ENCODE data around the gene SUCLA2. TPM values are rescaled to one million over a fixed set of nuclear protein-coding genes. Genes with fewer than 3 reads are reported as not detected.
"Not testable (repeated sequence)": the region's sequence is repeated elsewhere in the genome, so short reads cannot be mapped to it uniquely, and the experiment has no call there.

SUCLA2 gene
- total RNA-seq, 1 donor from 2014 or later, result 40.4 TPM

DNA sequence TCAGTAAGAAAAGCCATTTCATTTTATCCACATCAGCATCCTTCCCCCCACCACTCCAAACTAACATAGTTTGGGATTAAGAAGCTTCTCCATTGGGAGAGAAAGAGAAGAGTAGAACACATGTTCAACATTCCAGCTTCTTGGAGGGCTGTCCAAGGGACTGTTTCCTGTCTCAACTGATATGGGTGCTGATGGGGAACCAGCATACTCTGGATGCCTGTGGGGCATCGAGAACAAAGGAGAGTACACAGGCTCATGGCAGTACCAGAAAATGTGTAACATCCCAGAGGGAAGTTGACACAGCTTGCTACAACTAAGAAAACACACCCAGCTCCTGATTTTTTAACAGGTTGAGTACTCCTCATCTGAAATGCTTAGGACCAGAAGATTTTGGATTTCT is 24.7 kb downstream of the SUCLA2 start:
- Mint-ChIP-seq H3K27ac (no peak overlapping the region), H3K4me3 (no peak overlapping the region), H3K36me3 (ENCODE audit: low read depth) (peaks cover 59% of the 10 kb centered on the region), H3K27me3 (ENCODE audit: insufficient read depth) (no peaks in the 10 kb centered on the region), H3K4me1 (ENCODE audit: low read depth) (no peaks in the 10 kb centered on the region), H3K9me3 (peaks cover 17% of the 10 kb centered on the region)
- intact Hi-C loops (cut with micrococcal nuclease), result no loop called here
- no peak for DNase-seq (ENCODE audit: low spot score)

DNA sequence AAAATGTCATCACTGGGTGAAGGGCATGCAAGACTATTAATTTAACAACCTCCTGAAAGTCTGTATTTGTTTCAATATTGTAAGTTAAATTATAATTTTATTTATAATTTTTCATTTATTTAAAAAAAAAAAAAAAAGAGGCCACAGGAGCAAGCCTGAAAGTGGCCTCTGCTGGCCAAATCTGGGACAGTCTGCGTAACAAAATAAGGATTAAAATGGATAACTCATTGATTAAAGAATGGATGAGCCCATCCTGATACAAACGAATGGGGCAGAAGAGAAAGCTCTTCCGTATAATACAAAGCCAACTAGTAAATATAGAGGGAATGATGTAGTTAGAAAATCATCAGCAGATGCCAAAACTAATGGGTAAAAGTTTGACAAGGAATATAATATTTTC is 36.2 kb downstream of the SUCLA2 start:
- no peak overlapping the region for H3K4me3 Mint-ChIP-seq
- no peak for DNase-seq (ENCODE audit: low spot score)
- no peaks in the 10 kb centered on the region for H3K27me3 Mint-ChIP-seq (ENCODE audit: insufficient read depth)
- H3K9me3 Mint-ChIP-seq, result peaks cover 25% of the 10 kb centered on the region
- H3K27ac Mint-ChIP-seq, result no peak overlapping the region
- intact Hi-C loops (cut with micrococcal nuclease), result no loop called here
- no peaks in the 10 kb centered on the region for H3K4me1 Mint-ChIP-seq (ENCODE audit: low read depth)
- H3K36me3 Mint-ChIP-seq (ENCODE audit: low read depth), result peaks cover 50% of the 10 kb centered on the region

DNA sequence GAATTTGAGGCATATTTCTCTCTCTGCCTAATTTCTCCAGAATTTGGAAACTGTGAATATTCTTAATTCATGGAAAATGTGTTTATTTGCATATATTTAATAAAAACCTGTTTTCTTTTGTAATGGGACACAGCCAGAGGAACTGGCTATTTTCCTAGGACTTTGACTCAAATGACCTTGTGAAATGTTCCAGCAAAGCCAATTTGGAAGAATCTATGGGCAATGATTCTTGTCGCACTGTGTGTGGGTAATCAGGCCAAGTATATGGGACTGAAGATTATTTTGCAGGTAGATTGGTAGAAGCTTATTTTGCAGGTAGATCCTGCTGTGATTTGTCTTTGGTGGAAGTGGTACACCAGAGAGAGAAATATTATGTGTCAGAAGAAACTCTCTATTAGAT is 38.8 kb downstream of the SUCLA2 start:
- Mint-ChIP-seq H3K27me3 (ENCODE audit: insufficient read depth) (no peaks in the 10 kb centered on the region), H3K9me3 (peaks cover 52% of the 10 kb centered on the region), H3K27ac (no peak overlapping the region), H3K36me3 (ENCODE audit: low read depth) (peaks cover 70% of the 10 kb centered on the region), H3K4me1 (ENCODE audit: low read depth) (no peaks in the 10 kb centered on the region), H3K4me3 (no peak overlapping the region)
- no peak for DNase-seq (ENCODE audit: low spot score)
- intact Hi-C loops (cut with micrococcal nuclease), result no loop called here

DNA sequence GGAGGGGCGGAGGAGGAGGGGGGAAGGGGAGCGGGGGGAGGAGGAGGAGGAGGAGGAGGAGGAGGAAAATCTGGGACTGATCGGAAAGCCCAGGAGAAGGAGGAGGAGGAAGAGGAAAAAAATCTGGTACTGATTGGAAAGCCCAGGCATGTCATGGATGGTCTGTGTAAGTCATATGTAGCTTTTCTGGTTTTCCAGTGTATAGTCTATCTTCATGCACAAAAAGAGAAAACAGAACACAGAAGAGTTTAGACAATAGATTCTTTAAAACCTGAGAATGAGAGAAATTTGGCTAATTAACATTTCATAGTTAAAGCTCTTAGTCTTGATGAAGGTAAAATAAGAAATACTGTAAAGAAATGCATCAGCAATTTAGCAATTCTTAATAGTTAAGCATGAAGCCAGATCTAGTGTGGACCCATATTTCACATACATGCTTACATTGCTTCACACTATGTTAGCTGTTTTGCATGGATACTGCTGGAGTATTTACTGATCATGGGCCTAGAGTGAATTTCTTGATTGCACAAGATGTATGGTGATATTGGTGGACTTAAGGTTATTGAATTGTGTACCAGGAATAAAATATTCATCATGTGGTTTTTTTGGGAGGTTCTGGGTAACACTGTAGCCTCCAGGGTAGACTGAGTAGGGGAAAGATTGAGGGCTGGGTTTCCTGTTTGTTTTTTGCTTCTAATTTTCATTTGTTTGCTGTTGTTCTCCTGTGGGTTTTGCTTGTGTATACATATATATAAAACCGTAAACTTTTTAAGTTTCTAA is 41.4 kb downstream of the SUCLA2 start:
- H3K4me1 Mint-ChIP-seq (ENCODE audit: low read depth), result no peaks in the 10 kb centered on the region

DNA sequence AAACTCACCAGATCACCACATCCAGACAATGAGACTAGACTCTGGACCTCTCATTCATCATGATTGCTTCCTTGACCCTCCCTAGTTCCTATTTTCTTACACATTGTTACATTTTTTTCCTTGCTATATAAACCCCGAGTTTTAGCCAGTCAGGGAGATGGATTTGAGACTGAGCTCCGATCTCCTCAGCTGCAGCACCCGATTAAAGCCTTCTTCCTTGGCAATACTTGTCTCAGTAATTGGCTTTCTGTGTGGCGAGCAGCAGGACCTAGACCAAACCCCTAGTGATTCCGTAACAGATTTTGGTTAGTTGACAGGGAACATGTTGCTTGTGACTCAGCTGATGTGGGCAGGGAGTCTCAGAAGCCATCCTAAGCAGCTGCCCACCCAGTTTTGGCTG is 44.0 kb downstream of the SUCLA2 start:
- H3K9me3 Mint-ChIP-seq, result peaks cover 63% of the 10 kb centered on the region
- no peak overlapping the region for H3K27ac Mint-ChIP-seq
- peaks cover 80% of the 10 kb centered on the region for H3K36me3 Mint-ChIP-seq (ENCODE audit: low read depth)
- no peak overlapping the region for H3K4me3 Mint-ChIP-seq
- no peak for DNase-seq (ENCODE audit: low spot score)
- intact Hi-C loops (cut with micrococcal nuclease), result no loop called here
- H3K27me3 Mint-ChIP-seq (ENCODE audit: insufficient read depth), result no peaks in the 10 kb centered on the region
- no peaks in the 10 kb centered on the region for H3K4me1 Mint-ChIP-seq (ENCODE audit: low read depth)

More for the DNA sequence above, 41.4 kb downstream of the SUCLA2 start:
- no peak overlapping the region for H3K27ac Mint-ChIP-seq
- no peak for DNase-seq (ENCODE audit: low spot score)
- no peaks in the 10 kb centered on the region for H3K27me3 Mint-ChIP-seq (ENCODE audit: insufficient read depth)
- H3K36me3 Mint-ChIP-seq (ENCODE audit: low read depth), result peaks cover 80% of the 10 kb centered on the region
- H3K9me3 Mint-ChIP-seq, result peaks cover 73% of the 10 kb centered on the region
- intact Hi-C loops (cut with micrococcal nuclease), result no loop called here
- no peak overlapping the region for H3K4me3 Mint-ChIP-seq

DNA sequence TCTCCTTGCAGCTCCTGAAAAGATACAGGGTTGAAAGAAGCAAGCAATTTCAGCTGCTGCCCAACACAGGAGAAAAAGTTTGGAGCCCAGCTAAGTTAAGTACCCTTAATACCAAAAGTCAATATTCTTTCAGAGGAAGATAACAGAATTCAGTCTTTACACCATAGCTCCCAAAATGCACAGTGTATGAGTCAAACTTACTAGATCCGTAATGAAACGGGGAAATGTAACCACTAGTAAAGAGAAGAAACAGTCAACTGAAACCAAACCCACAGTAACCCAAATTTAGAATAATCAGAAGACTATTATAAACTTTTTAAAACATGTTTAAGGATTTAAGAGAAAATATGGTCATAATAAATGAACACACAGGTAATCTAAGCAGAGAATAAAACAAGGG is 45.2 kb downstream of the SUCLA2 start:
- DNase-seq (ENCODE audit: low spot score), result no peak
- H3K27ac Mint-ChIP-seq, result no peak overlapping the region
- H3K4me1 Mint-ChIP-seq (ENCODE audit: low read depth), result no peaks in the 10 kb centered on the region
- H3K9me3 Mint-ChIP-seq, result peaks cover 57% of the 10 kb centered on the region
- no peaks in the 10 kb centered on the region for H3K27me3 Mint-ChIP-seq (ENCODE audit: insufficient read depth)
- H3K4me3 Mint-ChIP-seq, result no peak overlapping the region
- peaks cover 76% of the 10 kb centered on the region for H3K36me3 Mint-ChIP-seq (ENCODE audit: low read depth)
- intact Hi-C loops (cut with micrococcal nuclease), result no loop called here

DNA sequence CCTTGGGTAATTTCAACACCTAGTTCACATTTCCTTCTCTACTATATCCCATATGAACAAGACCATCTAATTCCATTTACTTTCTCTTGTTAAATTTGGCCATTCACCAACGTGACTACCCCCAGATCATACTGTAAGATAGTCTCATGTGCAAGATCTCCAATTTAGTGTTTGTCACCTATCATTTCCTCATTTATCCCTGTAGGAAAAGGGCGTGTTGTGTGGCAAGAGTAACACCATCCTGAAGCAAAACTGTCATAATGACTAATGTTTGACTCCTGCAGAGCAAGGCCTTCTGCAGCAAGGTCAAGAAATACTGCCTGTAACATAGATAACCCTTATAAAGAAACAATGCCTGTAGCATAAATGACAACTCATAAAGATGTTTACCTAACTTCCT is 51.3 kb downstream of the SUCLA2 start:
- H3K4me1 Mint-ChIP-seq (ENCODE audit: low read depth), result no peaks in the 10 kb centered on the region
- DNase-seq (ENCODE audit: low spot score), result no peak
- intact Hi-C loops (cut with micrococcal nuclease), result no loop called here
- no peak overlapping the region for H3K4me3 Mint-ChIP-seq
- peaks cover 43% of the 10 kb centered on the region for H3K36me3 Mint-ChIP-seq (ENCODE audit: low read depth)
- no peaks in the 10 kb centered on the region for H3K9me3 Mint-ChIP-seq
- H3K27me3 Mint-ChIP-seq (ENCODE audit: insufficient read depth), result no peaks in the 10 kb centered on the region
- no peak overlapping the region for H3K27ac Mint-ChIP-seq

DNA sequence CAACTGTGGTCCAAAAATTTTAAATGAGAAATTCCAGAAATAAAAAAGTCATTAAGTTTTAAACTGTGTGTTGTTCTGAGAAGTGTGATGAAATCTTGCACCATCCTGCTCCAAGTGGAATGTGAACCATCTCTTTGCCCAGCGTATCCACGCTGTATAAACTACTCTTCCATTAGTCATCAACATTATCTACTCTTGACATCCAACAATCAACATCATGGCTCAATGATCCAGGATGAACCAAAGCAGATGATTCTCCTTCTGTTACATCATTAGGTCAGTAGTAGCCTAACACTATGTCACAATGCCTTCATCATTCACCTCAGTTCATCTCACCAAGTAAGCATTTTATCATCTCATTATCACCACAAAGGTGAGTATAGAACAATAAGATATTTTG is 55.3 kb downstream of the SUCLA2 start:
- no peak overlapping the region for H3K27ac Mint-ChIP-seq
- intact Hi-C loops (cut with micrococcal nuclease), result no loop called here

DNA sequence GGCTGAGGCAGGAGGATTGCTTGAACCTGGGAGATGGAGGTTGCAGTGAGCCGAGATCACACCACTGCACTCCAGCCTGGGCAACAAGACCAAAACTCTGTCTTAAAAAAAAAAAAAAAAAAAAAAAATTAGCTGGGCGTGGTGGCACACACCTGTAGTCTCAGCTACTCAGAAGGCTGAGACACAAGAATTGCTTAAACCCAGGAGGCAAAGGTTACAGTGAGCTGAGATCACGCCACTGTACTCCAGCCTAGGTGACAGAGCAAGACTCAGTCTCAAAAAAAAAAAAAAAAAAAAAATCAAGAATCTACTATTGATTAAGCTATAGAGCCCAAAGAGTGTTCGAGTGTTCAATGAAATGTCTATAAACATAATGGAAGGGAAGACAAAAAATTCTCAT is 55.9 kb downstream of the SUCLA2 start:
- H3K9me3 Mint-ChIP-seq; H3K27ac Mint-ChIP-seq; H3K4me1 Mint-ChIP-seq (ENCODE audit: low read depth); DNase-seq (ENCODE audit: low spot score); H3K27me3 Mint-ChIP-seq (ENCODE audit: insufficient read depth); H3K4me3 Mint-ChIP-seq; intact Hi-C loops (cut with micrococcal nuclease): not testable (repeated sequence)
- H3K36me3 Mint-ChIP-seq (ENCODE audit: low read depth), result peaks cover 46% of the 10 kb centered on the region

More for the DNA sequence above, 55.3 kb downstream of the SUCLA2 start:
- Mint-ChIP-seq H3K36me3 (ENCODE audit: low read depth) (peaks cover 44% of the 10 kb centered on the region), H3K4me3 (no peak overlapping the region), H3K9me3 (no peaks in the 10 kb centered on the region), H3K27me3 (ENCODE audit: insufficient read depth) (no peaks in the 10 kb centered on the region), H3K4me1 (ENCODE audit: low read depth) (no peaks in the 10 kb centered on the region)
- DNase-seq (ENCODE audit: low spot score), result no peak

DNA sequence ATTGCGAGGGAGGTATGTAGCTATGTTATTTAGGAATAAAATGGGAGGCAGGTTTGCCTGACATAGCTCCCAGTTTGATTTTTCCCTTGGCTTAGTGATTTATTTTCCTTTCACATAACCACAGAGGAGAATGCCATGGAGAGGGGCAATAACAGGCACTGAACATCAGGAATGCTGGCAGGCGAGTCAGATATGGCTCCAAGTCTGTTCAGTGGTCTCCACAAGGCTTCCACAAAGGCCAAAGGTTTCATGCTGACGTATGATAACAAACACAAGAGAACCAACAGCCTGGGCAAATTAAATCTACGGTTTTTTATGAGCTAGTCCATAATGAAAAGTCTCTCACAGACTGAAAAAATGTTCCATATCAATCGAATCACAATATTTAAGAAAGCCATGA is 66.7 kb downstream of the SUCLA2 start:
- H3K27ac Mint-ChIP-seq, result no peak overlapping the region
- no peak overlapping the region for H3K4me3 Mint-ChIP-seq
- H3K4me1 Mint-ChIP-seq (ENCODE audit: low read depth), result no peaks in the 10 kb centered on the region
- H3K9me3 Mint-ChIP-seq, result no peaks in the 10 kb centered on the region
- H3K27me3 Mint-ChIP-seq (ENCODE audit: insufficient read depth), result peaks cover under 1% of the 10 kb centered on the region
- DNase-seq (ENCODE audit: low spot score), result no peak
- peaks cover 4% of the 10 kb centered on the region for H3K36me3 Mint-ChIP-seq (ENCODE audit: low read depth)
- intact Hi-C loops (cut with micrococcal nuclease), result no loop called here

DNA sequence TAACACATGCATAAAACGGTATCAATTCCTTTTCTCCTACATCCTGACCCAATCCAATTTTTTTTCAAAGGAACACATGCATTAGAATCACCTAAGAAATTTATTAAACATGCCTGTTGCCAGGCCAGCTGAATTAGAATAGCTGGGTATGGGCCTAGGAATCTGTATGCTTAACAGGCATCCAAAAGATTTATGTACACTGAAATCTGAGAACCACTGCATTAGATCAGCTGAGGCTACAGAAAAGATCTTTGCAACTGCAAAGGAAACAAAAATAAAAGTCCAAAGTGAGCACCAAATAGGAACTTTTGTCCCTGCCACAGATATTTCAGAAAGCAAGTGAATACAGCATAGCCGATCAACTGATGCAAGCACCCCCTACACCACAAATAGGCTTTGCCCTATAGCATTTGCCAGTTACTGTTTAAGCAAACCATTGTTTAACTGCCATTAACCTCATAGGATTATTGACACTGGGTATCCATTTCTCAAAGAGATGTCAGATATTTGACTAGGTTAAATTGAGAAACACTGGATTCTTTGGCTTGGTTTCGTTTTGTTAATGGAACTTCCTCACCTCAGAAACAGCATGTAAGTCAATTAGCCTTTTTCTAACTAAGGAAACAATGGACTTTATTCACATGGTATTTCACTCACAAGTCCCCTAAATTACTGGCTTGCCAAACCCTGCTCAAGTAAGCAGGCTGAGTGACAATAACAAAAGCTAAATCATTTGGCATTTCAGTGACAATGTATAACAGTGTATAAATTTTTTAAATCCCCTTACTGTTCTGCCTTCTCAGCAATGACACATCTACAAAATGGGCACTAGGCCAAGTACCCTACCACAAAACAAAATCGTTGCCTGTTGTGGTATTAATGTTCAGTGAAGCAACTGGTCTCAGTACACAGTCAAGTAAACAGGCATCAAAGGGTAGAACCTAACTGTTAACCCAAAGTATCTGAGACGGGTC is 67.8 kb downstream of the SUCLA2 start:
- Mint-ChIP-seq H3K27ac (no peak overlapping the region), H3K36me3 (ENCODE audit: low read depth) (peaks cover 4% of the 10 kb centered on the region), H3K4me3 (no peak overlapping the region), H3K4me1 (ENCODE audit: low read depth) (no peaks in the 10 kb centered on the region), H3K27me3 (ENCODE audit: insufficient read depth) (peaks cover 3% of the 10 kb centered on the region), H3K9me3 (no peaks in the 10 kb centered on the region)
- no peak for DNase-seq (ENCODE audit: low spot score)
- intact Hi-C loops (cut with micrococcal nuclease), result no loop called here

DNA sequence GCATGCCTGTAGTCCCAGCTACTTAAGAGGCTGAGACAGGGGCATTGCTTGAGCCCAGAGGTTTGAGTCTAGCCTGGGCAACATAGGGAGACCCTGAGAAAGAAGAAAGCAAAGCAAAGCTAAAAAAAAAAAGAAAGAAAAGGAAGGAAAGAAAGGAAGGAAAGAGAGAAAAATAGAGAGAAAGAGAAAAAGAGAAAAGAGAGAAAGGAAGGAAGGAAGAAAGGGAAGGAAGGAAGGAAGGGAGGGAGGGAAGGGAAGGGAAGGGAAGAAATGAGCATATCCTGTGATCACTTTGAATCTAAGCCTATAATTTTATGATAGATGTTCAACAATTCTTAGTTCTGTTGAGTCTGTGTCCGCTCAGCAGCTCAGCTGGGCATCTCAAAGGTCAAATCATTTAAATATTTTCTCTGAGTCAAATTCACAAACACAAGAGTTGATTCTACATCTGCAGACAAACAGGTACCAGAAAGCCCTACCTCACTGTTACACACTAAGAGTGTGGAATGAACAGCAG is 70.4 kb downstream of the SUCLA2 start:
- H3K27me3 Mint-ChIP-seq (ENCODE audit: insufficient read depth), result peaks cover 3% of the 10 kb centered on the region
- DNase-seq (ENCODE audit: low spot score), result no peak
- H3K9me3 Mint-ChIP-seq, result no peaks in the 10 kb centered on the region
- H3K4me1 Mint-ChIP-seq (ENCODE audit: low read depth), result no peaks in the 10 kb centered on the region
- H3K4me3 Mint-ChIP-seq, result no peak overlapping the region
- no peaks in the 10 kb centered on the region for H3K36me3 Mint-ChIP-seq (ENCODE audit: low read depth)
- H3K27ac Mint-ChIP-seq, result no peak overlapping the region
- intact Hi-C loops (cut with micrococcal nuclease), result no loop called here

DNA sequence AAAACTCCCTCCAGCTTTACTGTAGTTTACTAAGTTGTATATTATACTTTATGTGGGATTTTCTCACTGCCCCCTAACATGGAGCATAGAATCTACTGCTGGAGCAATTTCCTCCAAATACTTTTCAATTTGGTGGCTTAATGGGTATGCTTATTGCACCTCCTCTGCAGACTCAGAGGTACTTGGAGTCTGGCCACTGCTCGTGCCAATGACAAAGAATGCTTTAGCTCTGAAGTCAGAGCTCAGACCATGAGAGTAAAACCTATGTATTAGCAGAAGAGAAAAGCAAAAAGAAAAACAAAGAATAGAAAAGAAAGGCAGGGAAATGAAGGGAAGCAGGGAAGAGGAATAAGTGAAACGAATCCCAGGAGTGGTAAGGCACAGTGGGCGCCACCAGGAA is 71.9 kb downstream of the SUCLA2 start:
- intact Hi-C loops (cut with micrococcal nuclease), result no loop called here
- no peaks in the 10 kb centered on the region for H3K36me3 Mint-ChIP-seq (ENCODE audit: low read depth)
- H3K27me3 Mint-ChIP-seq (ENCODE audit: insufficient read depth), result peaks cover 3% of the 10 kb centered on the region
- no peaks in the 10 kb centered on the region for H3K4me1 Mint-ChIP-seq (ENCODE audit: low read depth)
- H3K9me3 Mint-ChIP-seq, result no peaks in the 10 kb centered on the region
- no peak overlapping the region for H3K27ac Mint-ChIP-seq
- no peak for DNase-seq (ENCODE audit: low spot score)
- H3K4me3 Mint-ChIP-seq, result no peak overlapping the region
